CD4-positive, alpha-beta T cell treated with Interleukin-17A for 1 hour (primary cell): Measurements from ENCODE around the gene ELF5.
A peak's percentile ranks its signal among the peaks of the same experiment; 100 is the strongest.

Experiments used
- DNase-seq: peaks from one replicate; pipeline ENCODE4 v3.0.0-alpha.2; 2020

ELF5 gene

DNA sequence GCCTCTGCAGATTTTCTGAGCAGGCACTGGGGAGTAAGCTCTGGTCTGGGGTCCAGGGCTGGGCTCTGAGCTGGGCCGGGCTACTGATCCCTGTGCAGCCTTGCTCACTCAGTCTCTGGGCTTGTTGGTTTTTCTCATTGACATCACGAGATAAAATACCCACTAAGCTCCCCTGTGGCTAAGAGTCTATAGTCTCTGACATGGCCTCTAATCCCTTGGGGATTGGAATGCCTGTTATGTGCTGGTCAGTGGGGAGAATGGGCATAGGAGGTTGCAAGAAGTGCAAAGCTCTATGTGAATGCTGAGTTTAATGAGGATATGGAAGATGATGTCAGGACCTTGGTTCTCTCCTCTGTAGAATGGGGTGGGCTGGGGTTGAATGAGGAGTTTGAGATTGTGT lies 23.3 kb downstream of the ELF5 start:
- DNase-seq = no peak

DNA sequence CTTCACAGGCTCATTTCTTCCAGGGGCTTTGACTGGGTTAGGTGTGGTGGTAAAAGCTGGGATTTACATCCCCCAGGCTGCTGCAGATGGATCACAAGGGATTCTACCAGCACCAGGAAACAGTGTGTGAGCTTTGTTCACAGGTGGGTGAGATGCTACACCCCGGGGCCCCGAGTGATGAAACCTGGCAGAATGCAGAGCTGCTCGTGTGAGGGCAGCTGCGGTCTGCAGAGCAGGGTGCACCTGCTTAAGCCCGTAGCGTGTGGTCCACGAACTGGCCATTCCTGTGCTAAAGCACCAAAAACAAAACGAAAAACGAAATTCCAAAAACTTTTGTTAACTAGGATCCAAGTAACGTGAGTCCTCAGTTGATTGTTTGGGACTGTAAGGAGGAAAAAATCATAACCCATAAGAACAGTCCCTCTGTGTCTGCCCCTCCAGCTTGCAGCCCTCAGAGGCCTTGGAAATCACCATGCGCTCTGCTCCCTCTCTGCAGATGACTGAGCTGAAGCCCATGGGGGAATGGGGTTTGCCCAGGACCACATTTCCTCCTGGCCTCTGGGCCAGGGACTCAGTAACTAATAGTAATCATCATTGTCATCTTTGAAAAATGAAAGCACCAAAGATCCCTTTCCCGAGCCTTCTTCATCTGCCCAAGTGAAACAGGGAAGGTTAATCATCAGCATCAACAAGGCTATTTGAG lies 24.6 kb downstream of the ELF5 start:
- DNase-seq = no peak

DNA sequence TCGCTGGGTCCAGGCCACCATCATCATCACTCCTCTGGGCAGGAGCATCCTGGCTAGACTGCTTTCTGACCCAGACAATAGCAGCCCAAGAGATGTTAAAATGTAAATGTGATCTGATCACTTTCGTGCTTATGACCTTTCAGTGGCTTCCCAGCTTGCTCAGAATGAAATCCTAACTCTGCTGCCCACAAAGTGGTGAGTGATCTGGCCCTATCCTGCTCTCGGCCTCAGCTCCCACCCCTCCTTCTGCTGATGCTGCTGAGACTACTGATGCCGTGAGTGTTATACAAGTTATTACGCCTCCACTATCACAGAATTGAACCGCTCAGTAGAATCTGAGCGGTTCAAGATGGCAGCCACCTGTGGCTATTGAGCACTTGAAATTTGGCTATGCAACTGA lies 26.2 kb downstream of the ELF5 start:
- no peak for DNase-seq

DNA sequence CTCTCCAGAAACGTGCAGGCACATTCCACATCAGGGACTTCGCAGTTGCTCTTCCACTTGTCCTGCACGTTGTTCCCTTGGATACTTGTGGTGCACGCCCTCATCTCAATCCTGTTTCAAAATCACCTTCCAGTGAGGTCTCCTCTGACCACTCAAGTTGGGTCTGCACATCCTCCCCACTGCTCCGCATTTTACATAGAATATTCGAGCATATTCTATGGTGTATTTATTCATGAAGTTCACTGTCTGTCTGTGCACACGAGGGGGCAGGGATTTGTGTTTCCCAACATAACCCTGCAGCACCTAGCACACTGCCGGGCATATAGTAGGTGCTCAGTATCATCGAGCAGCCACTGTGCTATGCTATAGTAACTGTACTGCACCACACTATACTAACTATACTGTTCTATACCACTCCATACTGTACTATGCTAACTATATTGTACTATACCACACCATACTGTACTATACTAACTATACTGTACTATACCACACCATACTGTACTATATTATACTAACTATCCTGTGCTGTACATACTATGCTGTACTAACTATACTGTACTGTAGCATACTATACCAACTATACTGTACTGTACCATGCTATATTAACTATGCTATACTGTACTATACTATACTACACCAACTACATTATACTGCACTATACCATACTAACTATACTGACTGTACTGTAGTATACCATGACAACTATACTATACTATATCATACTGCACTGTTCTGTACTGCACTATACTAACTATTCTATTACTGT lies 30.3 kb downstream of the ELF5 start:
- no peak for DNase-seq

DNA sequence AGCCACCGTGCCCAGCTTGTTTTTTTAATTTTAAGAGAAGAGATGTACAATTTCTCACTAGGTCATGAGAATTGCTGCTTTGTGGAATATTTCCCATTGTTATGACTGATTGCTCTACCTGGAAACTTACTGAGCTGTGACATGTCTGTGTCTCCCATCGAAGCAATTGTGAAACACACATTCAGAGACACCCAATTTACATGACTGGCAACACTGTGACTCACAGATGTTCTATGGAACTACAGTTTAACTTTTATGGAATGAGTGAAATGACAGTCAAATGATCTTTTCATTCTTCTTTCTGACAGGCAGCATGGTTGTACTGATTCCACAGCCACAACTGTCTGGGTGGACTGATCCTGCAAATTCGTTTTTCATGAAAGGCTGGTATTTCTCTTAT lies 32.3 kb downstream of the ELF5 start:
- DNase-seq = no peak

DNA sequence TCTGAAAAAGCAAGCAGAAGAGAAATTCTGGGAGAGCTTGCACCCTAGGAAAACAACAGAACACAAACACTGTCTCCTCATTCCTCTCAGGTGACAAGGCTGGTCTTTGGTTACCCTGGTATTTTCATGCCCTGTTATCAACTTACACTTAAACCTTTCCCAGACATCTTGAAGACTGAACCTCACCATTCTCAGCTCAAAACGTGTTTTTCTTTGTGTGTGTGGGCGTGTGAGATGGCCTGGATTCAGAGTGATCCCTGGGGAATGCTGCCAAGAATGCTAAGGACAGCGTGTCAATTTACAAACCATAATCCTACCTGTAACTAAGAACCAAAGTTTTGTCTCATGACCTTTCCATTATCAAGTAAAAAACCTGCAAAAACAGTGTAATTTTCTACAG lies 33.3 kb downstream of the ELF5 start:
- DNase-seq = no peak

DNA sequence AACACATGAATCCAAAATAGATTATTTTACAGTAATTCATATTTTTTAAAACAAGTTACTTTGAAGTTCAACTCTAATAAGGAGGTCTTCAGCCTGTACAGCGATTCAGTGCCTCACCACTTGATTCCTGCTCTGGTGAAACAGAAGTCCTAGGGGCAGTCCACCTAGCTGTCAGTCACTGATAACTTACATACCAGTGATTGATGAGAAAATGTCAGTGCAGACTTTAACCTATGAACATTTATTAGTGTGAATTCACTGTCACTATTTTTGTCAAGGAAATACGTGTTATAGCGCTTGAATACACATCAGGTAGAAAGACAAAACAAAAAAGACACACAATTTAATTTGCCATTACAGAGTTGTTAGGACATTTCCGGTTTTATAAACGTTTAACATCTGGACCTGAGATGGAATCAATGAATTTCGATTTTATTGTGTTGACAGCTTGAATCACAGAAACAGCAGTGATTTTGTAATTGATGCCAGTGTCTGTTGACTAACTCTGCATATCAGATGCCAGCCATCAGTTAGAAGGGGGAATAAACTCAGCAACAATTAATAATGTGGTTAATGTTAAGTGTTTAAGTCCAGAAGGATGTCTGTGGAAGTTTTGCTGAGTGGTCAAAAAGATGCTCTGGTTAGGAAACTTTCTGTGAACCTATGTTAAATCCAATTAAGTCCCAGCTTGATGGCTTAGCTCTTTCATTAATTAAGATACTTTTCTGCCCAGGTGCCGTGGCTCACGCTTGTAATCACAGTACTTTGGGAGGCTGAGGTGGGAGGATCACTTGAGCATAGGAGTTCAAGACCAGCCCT lies 34.5 kb downstream of the ELF5 start:
- no peak for DNase-seq

DNA sequence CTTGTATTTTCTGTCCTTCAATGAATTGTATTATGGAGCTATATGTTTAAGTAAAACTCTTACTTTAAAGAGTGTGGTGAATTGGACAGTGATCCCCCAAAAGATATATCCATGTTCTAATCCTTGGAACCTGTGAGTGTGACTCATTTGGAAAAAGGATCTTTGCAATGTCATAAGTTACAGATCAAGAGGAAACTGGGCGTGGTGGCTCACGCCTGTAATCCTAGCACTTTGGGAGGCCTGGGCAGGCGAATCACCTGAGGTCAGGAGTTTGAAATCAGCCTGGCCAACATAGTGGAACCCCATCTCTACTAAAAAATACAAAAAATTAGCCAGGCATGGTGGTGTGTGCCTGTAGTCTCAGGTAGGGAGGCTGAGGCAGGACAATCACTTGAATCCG lies 36.7 kb downstream of the ELF5 start:
- DNase-seq = no peak

DNA sequence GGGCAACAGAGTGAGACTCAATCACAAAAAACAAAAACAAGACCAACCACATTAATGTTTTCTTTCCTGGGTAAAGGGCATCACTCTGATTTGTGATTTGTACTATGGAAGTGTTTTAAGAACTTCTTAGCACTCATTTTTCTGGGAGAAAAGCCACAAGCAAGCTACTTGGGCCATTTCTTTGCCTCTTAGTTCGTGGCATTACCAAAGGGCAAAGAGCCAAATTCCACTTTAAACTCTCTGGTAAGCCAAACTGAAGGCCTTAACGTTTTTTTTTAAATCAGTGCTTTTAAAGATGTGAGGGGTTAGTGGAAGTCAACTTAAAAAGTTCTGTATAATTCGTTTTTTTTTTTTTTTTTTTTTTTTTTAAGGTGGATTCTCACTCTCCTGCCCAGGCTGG lies 37.9 kb downstream of the ELF5 start:
- no peak for DNase-seq

DNA sequence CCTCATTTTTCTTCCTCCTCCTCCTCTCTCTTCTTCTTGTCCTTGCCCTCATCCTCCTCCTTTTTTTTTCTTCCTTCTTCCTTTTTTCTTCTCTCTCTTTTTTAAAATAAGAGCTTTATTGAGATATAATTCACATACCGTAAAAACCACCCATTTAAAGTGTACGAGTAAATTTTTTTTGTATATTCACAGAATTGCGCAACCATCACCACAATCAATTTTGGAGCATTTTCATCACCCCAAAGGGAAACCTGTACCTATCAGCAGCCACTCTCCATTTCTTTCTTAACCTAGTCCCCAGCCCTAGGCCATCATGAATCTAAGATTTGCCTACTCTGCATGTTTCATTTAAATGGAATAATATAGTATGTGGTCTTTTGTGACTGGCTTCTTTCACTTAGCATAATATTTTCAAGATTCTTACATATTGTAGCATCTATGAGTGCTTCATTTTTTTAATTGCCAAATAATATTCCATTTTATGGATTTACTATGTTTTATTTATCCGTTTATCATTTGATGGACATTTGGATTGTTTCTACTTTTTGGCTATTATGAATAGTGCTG lies 39.9 kb downstream of the ELF5 start:
- DNase-seq = no peak

DNA sequence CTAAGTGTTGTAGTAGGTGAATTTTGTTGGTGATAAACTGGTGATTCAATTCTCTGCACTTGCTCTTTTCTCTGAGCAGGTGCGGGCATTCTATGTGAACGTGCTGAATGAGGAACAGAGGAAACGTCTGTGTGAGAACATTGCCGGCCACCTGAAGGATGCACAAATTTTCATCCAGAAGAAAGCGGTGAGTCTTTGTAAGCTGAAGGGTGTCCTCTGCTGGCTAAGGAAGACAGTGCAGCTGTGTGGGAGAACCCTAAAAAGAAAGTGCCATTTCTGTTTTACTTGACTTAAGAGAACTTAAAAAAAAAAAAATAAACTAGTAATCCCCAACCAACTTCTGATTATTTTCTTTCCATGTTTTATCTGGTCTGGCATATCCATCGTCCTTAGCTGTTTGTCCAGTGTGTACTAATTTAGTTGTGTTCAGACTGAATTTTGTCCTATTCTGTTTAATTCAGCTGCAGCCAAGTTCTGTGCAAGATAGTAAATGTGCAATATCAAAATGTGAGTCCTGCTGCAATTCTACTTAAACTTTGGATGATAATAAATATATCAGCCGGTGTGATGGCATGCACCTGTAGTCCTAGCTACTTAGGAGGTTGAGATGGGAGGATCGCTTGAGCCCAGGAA lies 45.3 kb downstream of the ELF5 start:
- peak; percentile 43 for DNase-seq

DNA sequence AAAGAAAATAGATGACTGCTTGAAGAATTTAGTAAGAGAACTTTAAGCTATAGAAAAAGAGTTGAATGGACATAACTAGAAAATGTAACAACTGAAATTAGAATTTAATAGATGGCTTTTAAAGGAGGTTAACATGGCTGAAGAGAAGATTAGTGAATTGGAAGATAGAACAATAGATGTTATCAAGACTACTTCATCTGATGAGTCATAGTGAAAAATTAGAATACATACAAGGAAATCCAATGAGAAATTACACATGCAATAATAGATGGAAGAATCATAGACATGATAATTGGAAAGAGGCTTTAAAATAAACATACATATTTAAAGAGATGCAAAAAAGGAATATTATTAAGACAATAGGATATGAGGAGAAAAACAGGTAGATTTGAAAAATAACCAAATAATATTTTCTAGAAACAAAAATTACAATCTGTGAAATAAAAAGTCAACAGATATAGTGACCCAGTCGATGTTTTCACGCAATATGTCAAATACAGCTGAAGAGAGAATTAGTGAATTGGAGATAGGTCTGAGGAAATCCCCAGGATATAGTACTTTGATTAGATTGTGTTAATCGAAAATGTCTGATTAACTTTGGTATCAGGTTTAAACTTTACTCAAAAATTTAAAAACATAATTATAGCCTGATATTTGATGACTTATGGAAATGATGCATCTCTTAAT lies 46.6 kb downstream of the ELF5 start:
- DNase-seq = no peak

DNA sequence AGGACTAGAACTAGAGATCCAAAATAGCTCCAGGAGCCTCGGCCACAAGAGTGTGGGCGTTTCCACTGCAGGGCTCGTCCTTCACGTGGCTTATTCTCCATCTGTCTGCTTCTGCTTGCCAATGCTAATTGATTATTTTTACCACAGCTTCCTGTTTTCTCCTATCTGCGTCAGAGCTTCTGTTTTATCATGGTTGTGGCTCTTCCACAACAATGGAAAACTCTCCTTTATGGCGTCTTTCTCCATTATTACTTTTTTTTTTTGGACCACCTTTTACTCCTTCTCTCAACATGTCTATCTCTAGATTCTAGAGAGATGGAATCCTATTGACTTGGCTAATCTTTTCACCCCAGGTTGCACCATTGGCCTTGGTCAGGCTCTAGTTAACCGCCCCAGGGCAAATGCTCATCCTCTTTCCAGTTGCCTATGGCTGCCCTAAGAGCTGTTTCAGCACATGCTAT lies 49.0 kb downstream of the ELF5 start:
- no peak for DNase-seq

DNA sequence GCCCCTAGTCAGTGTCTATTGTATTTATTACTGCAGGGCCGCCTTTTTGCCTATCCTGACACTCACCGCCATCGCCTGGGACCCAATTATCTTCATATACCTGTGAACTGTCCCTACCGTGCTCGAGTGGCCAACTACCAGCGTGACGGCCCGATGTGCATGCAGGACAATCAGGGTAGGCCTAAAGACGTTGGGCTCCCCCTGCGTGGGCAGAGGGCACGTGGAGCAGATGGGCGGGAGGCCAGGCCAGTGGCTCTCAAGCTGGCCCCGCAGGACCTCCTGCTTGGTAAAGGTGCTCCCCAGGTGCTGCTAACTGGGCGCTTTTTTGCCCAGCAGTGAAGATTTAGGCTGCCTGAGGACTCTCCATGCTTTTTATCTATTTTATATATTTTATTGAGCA lies 52.4 kb downstream of the ELF5 start:
- no peak for DNase-seq

DNA sequence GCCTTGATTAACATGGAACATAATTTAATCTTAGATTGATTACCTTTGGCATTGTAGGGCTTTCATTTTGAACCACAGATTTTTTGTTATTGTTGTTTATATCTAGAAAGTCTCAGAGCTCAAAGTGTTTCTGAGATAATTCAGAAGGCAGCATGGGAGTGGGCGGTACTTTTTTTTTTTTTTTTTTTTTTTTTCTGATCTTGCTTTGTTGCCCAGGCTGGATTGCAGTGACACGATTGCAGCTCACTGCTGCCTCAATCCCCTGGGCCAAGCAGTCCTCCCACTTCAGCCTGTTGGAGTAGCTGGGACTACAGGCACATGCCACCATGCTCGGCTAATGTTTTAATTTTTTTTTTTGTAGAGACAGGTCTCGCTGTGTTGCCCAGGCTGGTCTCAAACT lies 53.3 kb downstream of the ELF5 start:
- DNase-seq = no peak

DNA sequence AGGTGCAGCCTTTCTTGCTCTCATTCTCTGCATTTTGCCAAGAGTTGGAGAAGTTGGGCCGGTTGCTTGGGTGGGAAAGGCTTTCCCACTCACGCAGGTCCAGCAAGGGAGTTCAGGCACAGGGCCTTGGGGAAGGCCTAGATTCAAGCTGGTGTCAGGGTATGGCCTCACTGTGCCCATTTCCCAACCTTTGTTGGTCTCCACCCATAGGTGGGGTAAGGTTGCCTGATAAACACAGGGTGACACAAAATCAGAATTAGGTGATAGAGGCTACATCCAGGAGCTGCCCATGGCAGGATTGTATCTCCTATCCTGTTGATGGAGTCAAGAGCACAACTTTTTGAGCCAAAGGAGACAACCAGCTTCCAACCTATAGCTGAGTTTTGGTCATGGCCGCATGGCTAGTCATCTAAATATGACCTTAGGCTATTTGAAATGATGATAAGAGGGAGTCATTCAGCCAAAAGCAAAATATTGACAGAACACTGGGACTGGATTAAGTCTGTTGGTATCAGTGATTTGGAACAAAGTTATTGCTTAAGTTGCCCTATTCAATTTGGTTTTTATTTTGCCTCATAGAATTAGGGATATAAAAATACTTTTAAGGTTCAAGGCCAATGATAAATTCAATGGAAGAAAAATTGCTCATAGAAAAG lies 54.0 kb downstream of the ELF5 start:
- no peak for DNase-seq

DNA sequence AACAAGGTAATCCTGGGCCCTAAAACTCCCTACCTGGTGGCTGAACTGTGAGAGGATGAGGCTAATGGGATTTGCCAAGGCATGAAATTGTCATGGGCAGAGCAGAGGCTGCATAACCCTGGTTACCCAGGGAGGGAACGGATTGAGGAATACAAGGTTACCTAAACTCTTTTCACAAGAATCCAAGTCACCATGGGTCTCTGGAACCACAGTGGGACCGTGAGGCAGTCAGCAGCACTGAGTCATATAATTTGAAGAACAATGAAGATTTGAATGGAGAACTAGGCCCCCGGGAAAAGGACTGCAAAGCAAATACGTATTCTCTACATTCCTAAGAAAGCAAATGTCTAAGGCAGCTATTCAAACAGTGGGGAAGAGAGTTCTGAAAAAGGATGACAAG lies 55.1 kb downstream of the ELF5 start:
- no peak for DNase-seq

DNA sequence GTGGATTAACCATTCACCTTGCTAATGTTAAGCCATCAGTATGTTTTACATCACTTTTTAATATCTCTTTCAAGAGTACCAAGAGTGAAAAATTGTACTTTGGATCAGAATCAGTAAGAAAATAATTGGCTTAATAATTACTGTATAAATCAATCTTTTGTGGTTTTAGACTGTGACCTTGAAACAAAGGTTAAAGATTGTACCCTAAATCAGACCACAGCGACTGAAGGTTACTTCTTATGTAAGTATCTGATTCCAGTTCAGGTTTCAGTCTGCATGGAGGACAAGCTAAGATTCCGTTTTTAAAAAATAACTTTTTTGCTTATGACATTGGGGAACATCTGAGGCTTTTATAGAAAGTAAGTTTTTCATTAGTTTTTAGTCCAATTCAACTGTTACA lies 56.0 kb downstream of the ELF5 start:
- DNase-seq = no peak

DNA sequence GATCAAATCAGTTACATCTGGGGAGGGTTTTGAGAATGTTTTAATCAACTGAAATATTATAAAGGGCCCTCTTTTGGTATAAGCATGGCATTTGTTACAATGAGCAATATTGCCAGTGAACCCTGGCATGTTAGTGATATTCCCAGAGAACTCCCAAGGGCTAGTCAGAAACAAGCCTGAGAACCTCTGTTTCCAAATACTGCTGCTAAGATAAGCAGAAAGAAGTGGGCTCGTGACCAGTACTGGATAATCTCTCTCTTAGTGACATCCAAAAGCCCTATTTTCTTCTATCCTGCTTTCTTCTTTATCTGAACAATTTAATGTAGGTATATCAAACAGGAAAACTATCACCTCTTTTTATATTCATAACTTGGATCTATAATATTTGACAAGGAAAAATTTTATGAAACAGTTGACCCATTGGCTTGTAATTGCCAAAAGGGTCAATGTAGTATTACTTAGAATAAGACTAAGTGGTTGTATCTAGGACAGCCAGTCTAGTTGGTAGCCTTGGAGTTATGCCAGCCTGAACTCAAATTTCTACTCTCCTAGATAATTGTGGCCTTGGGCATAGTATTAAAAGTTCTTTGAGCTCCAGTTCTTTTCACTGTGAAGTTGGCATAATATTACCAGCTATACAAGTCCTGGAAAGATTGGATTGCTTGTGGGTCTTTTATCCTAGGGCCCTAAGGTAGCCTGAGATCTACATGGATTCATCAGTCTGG lies 59.1 kb downstream of the ELF5 start:
- DNase-seq = no peak

DNA sequence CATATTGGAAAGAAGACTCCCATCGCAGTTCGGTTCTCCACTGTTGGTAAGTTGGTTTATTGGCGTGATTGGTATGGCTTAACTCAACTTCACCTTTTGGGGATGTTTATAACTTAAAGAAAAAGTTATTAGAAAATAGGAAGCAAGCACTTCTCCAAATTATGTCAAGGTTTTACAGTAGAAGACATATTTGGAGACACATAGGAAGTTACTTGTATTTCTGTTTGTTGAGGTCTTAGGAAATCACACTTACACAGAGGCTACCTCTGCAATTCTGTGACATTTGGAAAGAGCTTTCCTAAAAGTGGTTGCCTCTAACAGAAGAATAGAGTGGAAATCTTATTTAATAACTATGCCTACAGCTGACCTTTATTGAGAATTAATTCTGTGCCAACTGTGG lies 62.5 kb downstream of the ELF5 start:
- no peak for DNase-seq

DNA sequence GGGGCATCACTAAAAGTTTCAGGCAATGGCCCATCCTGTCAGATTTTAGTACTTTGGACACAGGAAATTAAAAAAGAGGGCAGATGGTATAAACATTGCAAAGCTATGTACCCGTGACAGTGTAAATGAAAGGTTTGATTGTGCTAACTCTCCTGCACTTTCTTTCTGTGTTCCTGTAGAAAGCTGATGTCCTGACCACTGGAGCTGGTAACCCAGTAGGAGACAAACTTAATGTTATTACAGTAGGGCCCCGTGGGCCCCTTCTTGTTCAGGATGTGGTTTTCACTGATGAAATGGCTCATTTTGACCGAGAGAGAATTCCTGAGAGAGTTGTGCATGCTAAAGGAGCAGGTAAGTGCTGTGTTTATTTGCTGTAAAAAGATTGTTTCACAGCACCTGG lies 64.6 kb downstream of the ELF5 start:
- peak; percentile 2 for DNase-seq
